HTERT RPE-1 (cell line): ENCODE measurements around the gene AQR.

ENCODE experiments used
- in situ Hi-C: fragments of 300-500 bp; cut with MboI; formaldehyde crosslinking; loops from 4 replicates; pipeline ENCODE4 v1.14.3; 2020; ENCODE audit warnings: low sequenced_read_pairs

AQR gene

DNA sequence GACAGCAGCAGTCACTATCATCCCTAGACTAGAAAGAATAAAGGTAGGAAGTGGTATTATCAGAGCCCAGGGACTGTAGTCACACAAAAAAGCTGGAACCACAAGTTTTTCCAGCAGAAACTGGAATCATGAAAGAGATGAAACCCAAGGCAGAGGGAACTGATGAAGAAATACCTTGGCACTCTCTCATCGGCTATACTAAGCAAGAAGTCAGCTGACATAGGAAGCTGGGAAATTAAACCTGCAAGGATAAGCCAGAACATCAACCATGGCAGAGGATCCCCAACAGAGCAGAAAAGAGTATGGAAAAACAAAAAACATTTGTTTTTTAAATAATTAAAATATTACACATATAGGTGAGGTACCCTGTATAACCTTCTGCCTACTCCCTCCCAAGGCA, 86.5 kb downstream of the AQR start:
- in situ Hi-C loops = no loop called here

GRCh38 chr15:34879107-34879506, 90.4 kb downstream of the AQR start:
- in situ Hi-C loops = no loop called here

DNA sequence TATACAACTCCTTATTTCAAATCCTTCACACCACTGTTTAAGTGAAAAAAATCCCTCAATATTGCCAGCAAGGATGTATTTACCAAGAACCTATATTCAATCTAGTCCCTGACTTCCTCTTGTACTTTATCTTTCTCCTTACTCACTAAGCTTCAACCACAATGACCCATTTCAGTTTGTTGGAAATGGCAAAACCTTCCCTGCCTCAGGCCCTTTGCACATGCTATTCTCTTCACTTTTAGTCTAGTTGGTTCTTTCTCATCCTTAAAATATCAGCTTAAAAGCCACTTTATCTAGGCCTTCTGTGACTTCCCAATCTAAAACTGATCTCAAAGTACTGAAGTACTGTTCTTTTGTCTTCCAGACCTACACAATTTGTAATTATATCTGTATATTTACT, 92.9 kb downstream of the AQR start:
- in situ Hi-C loops = no loop called here

- in situ Hi-C loops = no loop called here
Observed at GRCh38 chr15:34869110-34869509, 100.4 kb downstream of the AQR start.

GRCh38 chr15:34865531-34865930, 104.0 kb downstream of the AQR start:
- in situ Hi-C loops = no loop called here

DNA sequence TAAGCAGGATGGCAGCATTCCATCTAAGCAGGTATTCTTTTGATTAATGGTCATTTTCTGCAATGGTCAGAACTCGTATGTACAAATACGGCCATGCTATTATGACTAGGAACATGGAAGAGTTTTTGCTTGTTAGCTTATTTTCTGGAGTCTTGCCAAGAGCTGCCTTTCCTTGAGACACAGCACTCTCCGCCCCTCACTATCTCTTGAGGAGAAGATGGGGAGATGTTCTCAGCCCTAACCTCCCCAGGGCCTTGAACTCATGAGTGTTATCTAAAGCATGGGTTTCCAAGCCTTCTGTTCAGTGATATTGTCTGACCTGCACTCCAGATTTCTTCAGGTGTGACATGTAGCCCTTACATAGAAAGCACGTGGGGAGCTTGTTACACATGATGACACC, 108.3 kb downstream of the AQR start:
- in situ Hi-C loops = no loop called here

GRCh38 chr15:34855893-34856292, 113.6 kb downstream of the AQR start:
- in situ Hi-C loops = no loop called here

DNA sequence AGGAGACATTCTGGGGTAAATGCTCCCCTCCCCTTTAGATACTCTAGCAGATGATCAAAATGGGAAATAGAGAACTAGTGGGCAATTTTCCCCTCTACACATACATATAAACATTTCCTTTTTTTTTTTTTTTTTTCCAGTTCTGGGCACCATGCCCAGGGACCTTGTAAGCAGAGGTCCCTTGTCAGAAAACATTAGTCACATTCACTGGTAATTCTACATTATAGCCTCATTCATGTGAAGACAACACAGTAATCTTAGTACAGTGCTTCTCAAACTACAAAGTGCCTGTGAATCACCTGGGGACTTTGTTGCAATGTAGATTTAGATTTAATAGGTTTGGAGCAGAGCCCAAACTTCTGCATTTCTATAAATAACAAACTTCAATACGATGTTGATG, 114.1 kb downstream of the AQR start:
- in situ Hi-C loops = no loop called here

GRCh38 chr15:34854232-34854631, 115.3 kb downstream of the AQR start:
- in situ Hi-C loops = no loop called here

DNA sequence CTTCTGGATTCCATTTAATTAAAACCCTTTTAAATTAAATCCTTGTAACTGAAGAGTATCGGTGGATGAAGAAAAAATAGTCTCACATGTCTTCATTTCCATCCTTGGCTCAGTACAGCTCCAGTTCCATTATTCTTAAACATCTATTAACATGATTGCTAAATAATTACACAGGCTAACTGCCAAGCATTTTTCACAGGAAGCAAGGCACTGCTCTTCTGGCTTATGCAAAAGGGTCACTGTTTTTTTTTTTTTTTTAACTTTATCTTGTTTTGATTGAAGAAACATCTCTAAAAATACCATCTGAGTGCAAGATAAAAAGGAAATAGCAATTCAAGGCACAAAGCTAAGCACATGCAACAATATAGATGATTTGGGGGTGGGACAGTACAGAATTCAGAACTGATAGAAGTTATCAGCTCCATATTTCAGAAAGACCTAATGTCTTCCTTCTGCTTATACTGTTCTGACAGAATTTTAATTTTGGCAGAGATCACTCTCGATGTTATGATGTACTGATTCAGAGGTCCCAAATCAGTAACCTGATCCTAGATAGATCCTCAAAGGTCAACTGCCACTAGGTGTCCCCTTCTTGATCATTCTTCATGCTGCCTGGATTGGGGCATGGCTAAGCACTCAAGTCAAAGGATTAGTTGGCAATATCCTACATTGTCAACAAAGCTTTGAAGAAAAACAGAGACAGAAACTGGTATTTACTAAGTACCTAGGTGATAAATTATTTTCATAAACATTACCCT, 116.4 kb downstream of the AQR start:
- in situ Hi-C loops = no loop called here

DNA sequence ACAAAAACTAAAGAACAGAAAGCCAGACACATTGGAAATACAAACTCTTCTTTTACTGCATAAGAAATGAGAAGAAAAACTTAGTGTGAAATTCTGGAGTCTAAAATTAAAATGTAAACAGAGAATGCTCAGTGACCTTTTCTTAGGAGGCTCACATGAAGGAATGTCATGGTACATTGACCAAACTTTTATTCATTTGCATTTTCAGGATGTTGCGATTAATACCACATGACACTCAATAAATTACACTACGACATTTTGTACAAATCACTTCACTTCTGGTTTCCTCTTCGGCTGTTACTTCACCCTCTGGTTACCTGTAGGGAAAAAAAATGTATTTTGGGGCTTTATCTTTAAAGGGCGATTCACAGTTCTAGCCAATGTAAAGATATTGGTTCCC, 117.8 kb downstream of the AQR start:
- in situ Hi-C loops = no loop called here

DNA sequence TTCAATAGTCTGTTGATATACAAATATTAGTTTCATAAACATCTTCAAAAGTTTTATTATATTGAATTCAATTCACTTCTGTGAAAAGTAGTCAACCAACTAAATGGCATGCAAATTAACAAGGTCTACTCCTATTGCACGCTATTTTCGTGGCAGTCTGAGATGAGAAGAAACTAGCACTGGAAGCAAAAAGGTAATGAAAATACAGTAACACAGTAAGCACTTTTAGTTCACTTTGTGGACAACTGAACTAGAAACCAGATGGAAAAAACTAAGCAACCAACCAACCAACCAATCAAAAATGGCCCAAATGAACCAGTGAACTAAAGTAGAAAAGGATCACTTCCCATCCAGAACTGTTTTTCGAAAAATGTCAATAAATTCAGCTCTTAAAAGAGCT, 118.5 kb downstream of the AQR start:
- in situ Hi-C loops = no loop called here

GRCh38 chr15:34850121-34850520, 119.4 kb downstream of the AQR start:
- in situ Hi-C loops = no loop called here

GRCh38 chr15:34849364-34849959, 120.1 kb downstream of the AQR start:
- in situ Hi-C loops = no loop called here

GRCh38 chr15:34847598-34847997, 121.9 kb downstream of the AQR start:
- in situ Hi-C loops = no loop called here

- in situ Hi-C loops = no loop called here
Observed at GRCh38 chr15:34841262-34841725, 128.2 kb downstream of the AQR start.

GRCh38 chr15:34838282-34838681, 131.3 kb downstream of the AQR start:
- in situ Hi-C loops = no loop called here

DNA sequence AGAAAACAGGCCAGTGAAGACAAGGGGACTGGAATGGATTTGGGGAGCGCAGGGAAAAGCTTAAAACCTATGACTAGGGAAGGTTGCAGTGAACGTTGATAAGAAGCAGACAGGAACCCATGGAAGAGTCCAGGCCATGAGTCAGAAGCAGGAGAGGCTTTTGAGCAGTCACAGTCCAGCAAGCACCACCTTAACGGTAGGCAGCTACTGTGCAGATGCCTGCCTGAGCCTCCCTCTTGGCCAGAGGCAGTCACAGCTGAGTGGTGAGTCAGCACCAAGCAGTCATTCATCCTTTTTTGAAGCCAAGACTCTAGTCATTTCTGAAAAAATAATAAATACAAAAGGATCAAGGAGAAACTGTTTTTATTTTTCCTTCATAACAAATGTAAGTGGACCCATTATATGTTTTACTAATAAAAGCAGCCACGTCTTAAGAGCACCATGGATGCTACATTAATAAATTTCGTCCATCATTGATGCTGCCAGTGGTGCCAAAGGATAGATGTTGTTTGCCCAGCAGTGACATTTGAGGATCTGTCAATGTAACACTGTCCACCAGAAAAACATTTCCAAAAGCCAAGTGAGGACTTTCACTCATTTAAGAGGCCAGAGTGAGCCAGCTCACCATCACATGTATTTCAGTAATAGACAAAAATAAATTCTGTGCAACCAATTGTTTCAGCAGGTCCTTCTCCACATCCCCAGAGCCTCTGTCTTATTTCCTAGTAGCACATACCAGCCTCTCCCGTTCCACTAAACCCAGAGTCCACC, 132.1 kb downstream of the AQR start:
- in situ Hi-C loops = no loop called here

DNA sequence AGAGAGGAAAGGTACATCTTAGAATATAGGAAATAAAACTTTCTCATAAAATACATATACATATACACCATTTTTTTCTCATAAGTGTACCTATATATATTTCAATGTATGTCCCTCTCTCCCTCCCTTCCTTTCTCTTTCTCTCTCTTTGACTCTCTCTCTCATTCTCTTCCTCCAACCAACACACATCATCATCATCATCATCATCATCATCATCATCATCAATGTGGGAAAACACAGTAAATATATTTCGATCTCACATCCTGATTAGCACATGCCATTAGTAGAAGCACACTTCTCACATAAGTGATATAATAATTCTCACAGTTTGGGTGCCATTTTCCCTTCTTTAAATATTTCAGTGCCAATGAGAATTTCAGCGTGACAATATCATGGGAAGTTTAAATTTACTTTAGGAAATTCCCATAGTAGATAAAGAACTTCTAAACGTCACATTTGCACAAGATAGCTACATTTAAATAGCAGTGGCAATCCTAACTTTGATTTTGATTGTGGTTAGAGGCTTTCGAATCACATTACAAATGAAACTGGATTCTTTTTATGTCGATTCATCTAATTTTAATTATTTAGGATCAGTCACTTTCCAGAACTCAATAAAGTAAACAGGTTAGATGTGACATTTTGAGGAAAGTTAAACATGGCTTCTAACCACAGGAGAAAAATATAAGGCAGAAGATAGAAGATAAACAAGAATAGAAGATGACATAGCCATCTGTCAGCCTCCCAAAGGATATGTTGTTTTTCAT, 141.2 kb downstream of the AQR start:
- in situ Hi-C loops = no loop called here

GRCh38 chr15:34821831-34822230, 147.7 kb downstream of the AQR start:
- in situ Hi-C loops = no loop called here

DNA sequence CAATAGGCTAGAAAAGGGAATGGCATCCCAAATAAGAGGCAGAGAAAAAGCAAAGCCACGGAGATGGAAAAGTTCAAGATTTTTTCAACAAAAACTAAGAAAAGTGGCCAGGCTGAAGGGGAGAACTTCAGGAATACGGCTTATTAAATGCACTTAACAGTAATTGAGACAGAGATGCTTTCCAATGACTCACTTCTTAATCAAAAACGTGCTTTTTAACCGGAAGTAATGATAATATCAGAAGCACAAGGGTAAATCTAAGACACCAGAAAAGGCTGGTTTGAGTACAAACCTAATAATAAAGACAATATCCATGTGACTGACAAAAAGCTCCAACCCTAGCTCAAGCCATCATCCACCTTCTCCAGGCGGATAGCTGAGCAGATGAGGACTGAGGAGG, 149.4 kb downstream of the AQR start:
- in situ Hi-C loops = no loop called here
